ENCODE measurements around the gene FILIP1L.

Gene FILIP1L

DNA sequence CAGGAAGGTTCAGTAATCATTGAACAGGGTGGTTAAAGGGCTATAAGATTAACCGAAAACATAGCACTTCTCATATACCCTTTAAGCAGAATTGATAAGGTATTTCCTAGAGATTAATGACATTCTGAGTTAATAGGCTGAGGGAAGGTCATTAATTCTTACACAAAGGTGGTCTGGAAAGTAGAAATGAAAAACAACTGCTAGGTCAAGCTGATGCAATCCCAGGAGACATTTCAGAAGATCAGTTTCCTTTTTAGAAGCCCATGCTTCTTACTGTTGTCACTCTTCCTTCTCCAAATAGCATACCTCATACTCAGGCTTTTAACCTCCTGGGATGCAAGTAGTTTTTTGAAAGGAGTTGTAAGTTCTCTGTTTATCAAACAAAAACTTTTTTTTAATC is 8.8 kb downstream of the FILIP1L start:
- peaks cover 51% of the 10 kb centered on the region for H3K4me1 Mint-ChIP-seq
- H3K27me3 Mint-ChIP-seq (ENCODE audit: low read depth, poor library complexity), result no peaks in the 10 kb centered on the region
- no peak overlapping the region for H3K4me3 Mint-ChIP-seq
- TF ChIP-seq, protein P1, sequence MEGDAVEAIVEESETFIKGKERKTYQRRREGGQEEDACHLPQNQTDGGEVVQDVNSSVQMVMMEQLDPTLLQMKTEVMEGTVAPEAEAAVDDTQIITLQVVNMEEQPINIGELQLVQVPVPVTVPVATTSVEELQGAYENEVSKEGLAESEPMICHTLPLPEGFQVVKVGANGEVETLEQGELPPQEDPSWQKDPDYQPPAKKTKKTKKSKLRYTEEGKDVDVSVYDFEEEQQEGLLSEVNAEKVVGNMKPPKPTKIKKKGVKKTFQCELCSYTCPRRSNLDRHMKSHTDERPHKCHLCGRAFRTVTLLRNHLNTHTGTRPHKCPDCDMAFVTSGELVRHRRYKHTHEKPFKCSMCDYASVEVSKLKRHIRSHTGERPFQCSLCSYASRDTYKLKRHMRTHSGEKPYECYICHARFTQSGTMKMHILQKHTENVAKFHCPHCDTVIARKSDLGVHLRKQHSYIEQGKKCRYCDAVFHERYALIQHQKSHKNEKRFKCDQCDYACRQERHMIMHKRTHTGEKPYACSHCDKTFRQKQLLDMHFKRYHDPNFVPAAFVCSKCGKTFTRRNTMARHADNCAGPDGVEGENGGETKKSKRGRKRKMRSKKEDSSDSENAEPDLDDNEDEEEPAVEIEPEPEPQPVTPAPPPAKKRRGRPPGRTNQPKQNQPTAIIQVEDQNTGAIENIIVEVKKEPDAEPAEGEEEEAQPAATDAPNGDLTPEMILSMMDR (IDR thresholded peaks at IDR 0.05), result no peak
- no peaks in the 10 kb centered on the region for H3K9me3 Mint-ChIP-seq
- H3K36me3 Mint-ChIP-seq (ENCODE audit: low read depth), result peaks cover 5% of the 10 kb centered on the region
- no peak for DNase-seq
- H3K27ac Mint-ChIP-seq, result peak overlapping the region; percentile 21

DNA sequence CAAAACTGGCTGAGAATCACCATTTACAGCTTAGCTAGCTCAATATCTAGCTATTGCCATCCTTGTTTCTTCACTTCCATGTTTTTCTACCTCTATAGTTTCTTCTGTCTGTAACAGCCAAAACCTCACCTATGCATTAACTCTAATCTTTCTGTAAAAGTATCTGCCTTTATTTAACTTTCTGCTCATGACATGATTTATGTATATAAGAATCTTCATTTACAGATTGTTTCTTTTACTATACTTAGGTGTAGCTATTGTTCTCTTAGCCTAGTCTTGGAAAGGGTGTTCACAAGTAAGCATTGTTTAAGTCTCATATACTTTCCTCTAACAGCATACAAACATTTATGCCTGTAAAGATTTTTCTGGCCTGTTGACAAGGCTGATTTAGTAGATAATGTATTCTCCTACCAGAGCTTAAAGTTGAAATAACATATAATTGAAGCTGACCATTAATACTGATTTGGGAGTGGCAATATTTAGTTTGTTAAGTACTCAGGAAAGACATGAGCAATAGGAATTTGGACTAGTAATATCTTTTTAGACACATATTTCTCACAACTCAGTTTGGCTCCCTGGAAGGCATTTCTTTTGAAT is 9.4 kb downstream of the FILIP1L start:
- Mint-ChIP-seq H3K27me3 (ENCODE audit: low read depth, poor library complexity) (no peaks in the 10 kb centered on the region), H3K27ac (peak overlapping the region; percentile 28), H3K36me3 (ENCODE audit: low read depth) (peaks cover 5% of the 10 kb centered on the region), H3K4me3 (no peak overlapping the region), H3K4me1 (peaks cover 51% of the 10 kb centered on the region), H3K9me3 (no peaks in the 10 kb centered on the region)
- TF ChIP-seq, protein P1 (IDR thresholded peaks at IDR 0.05), result no peak
- DNase-seq, result no peak

DNA sequence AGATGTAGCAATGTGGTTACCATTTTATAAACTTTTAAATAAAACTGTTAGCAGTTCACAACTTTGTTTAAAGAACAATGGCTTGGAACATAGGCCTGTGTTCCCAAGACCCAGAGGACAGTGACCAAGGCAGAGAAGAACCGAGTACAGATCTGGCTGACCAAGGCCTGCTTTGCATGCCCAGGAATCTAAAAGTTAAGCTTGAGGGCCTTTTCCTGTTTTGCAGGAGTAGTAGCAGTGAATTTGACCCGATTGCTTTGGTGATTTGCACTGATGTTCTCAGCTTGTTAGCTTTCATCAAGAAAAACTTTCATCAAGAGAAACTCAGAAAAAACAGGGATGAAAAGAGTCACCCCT is 9.9 kb downstream of the FILIP1L start:
- H3K27me3 Mint-ChIP-seq (ENCODE audit: low read depth, poor library complexity), result no peaks in the 10 kb centered on the region
- no peak overlapping the region for H3K4me3 Mint-ChIP-seq
- peaks cover 51% of the 10 kb centered on the region for H3K4me1 Mint-ChIP-seq
- H3K36me3 Mint-ChIP-seq (ENCODE audit: low read depth), result peaks cover 5% of the 10 kb centered on the region
- H3K27ac Mint-ChIP-seq, result no peak overlapping the region
- TF ChIP-seq, protein P1 (IDR thresholded peaks at IDR 0.05), result no peak
- DNase-seq, result no peak
- no peaks in the 10 kb centered on the region for H3K9me3 Mint-ChIP-seq

DNA sequence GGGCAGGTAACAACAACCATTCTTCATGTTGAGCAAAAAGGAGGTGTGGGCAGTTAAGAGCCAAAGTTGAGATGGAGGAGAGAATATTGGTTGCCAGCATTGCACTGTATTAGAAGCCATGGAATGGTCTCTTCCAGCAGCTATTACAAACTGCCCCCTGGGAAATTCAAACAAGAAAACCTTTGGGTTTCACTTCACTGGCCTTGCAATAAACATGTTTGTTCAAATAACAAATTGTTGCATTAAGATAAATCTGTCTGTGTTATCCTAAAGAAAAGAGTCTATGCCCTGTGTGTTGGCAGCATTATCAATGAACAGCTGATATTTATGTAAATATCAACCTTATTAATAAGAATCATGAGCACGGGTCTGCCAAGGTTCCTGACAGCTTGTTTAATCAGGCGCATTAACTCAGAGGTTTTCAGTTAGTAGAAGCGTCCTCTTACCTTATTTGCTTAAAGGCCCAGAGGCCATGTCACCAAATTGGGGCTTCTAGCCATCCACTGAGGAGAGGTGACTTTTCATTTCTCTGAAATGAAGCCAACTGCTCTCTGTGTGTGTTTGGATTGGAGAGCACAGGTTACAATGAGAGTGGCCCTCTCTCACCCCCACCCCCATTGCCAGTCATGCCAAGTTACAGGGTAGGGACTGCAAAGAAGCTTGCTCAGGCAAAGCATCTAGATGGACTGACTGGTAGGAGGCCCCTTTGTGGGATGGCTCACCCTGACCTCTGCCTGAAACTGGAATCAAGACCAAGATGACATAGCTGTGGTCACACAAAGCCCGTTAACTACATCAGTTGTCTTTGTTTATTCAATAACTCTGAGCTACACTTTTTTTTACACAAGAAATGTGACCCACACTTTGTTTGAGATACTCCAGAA is 10.5 kb downstream of the FILIP1L start:
- Mint-ChIP-seq H3K4me3 (no peak overlapping the region), H3K27ac (no peak overlapping the region), H3K36me3 (ENCODE audit: low read depth) (peaks cover 5% of the 10 kb centered on the region), H3K9me3 (no peaks in the 10 kb centered on the region), H3K27me3 (ENCODE audit: low read depth, poor library complexity) (no peaks in the 10 kb centered on the region), H3K4me1 (peaks cover 51% of the 10 kb centered on the region)
- TF ChIP-seq, protein P1 (IDR thresholded peaks at IDR 0.05), result no peak
- no peak for DNase-seq

DNA sequence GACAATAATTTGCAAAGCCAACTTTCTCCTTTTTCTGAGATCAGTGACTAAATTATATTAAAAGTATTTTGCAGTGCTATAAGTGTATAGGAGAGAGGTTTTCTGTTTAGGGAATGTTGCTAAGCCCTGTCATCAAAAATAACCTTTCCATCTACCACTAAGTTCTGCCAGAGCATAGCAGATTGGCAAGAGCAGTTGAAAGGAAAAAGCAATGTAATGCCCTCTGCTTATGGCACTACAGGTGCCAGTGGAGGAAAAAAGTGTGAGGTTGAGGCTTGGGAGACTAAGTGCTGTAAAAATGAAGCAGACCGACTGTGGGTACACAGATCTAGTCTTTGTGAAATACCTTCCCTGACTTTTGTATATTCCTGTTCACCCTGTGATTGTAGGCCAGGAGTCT is 11.5 kb downstream of the FILIP1L start:
- TF ChIP-seq, protein P1 (IDR thresholded peaks at IDR 0.05), result no peak
- H3K27ac Mint-ChIP-seq, result no peak overlapping the region
- no peaks in the 10 kb centered on the region for H3K9me3 Mint-ChIP-seq
- H3K4me1 Mint-ChIP-seq, result peaks cover 56% of the 10 kb centered on the region
- H3K27me3 Mint-ChIP-seq (ENCODE audit: low read depth, poor library complexity), result no peaks in the 10 kb centered on the region
- DNase-seq, result no peak
- H3K36me3 Mint-ChIP-seq (ENCODE audit: low read depth), result peaks cover 5% of the 10 kb centered on the region
- H3K4me3 Mint-ChIP-seq, result no peak overlapping the region

Measured in nephron progenitor cell (in vitro differentiated cells).